Uterus (tissue), 4 donors: ENCODE results near the gene MAGED4. TPM values are rescaled to one million over a fixed set of nuclear protein-coding genes. Genes with fewer than 3 reads are reported as not detected.
"Not testable (repeated sequence)": the region's sequence is repeated elsewhere in the genome, so short reads cannot be mapped to it uniquely, and the experiment has no call there.

Experiments
- DNase-seq, 2 donors: peaks; one replicate each; pipeline ENCODE4 v3.0.0-alpha.2; 2019 to 2020
- H3K27ac ChIP-seq, 2 donors: fragments of 200-600 bp; sonication (generic); 1 replicate in 1 of 2; 2 replicates in 1 of 2; pipeline ENCODE4 v1.5.1; 2016 to 2018
- H3K27me3 ChIP-seq, 2 donors: fragments of 200-600 bp; sonication (generic); one replicate each; pipeline ENCODE4 v1.5.1; 2018 to 2019; ENCODE audit warnings: control low read depth in 1 of 2
- H3K36me3 ChIP-seq, 2 donors: fragments of 200-600 bp; sonication (generic); one replicate each; pipeline ENCODE4 v1.5.1; 2019; ENCODE audit warnings: control low read depth in 1 of 2
- H3K4me1 ChIP-seq, 2 donors: fragments of 200-600 bp; sonication (generic); one replicate each; pipeline ENCODE4 v1.5.1; 2018 to 2019; ENCODE audit warnings: control low read depth in 1 of 2
- H3K4me3 ChIP-seq, 2 donors: fragments of 200-600 bp; sonication (generic); 1 replicate in 1 of 2; 2 replicates in 1 of 2; pipeline ENCODE4 v1.5.1; 2018 to 2019; ENCODE audit warnings: mild to moderate bottlenecking in 1 of 2
- H3K9me3 ChIP-seq, 2 donors: fragments of 200-600 bp; sonication (generic); one replicate each; pipeline ENCODE4 v1.5.1; 2019; ENCODE audit warnings: control low read depth in 1 of 2
- CTCF ChIP-seq, 4 experiments: fragments of 200-600 bp in 2 of 4; fragments of 450-650 bp in 2 of 4; sonication (generic) in 2 of 4; IDR thresholded peaks; one replicate each; pipeline ENCODE4 v1.5.1; 2016 to 2019; ENCODE audit warnings: antibody characterized with exemption in 4 of 4, mild to moderate bottlenecking in 2 of 4, moderate library complexity in 1 of 4
- POLR2A ChIP-seq, 2 donors: fragments of 450-650 bp; IDR thresholded peaks; one replicate each; pipeline ENCODE4 v1.6.1; 2016; ENCODE audit warnings: antibody characterized with exemption in 2 of 2, mild to moderate bottlenecking in 1 of 2, moderate library complexity in 1 of 2
- intact Hi-C: fragments of 100-400 bp; cut with DNase I; formaldehyde crosslinking; loops from one replicate; pipeline ENCODE4 v1.15.1; 2023; ENCODE audit warnings: low total_unique reads
- total RNA-seq, 4 donors: library from RNA; depleted of rRNA in 3 of 4; stranded (reverse); fragments of >200 nt in 3 of 4; gene quantifications; one replicate each; pipeline versions ENCODE4 v1.1.0 to v1.2.4, GENCODE V29; 2014 to 2023
- donor health status: DM: yes; HTN: yes; CAD: no.

MAGED4 gene
- total RNA-seq, 4 donors from 2014 or later: 1.3 to 53.3 (median 12.3) TPM

- H3K27ac ChIP-seq: no peak overlapping the region
- H3K4me1 ChIP-seq: no peaks in the 10 kb centered on the region
- H3K4me3 ChIP-seq: no peak overlapping the region
- H3K36me3 ChIP-seq: no peaks in the 10 kb centered on the region
- DNase-seq: no peak
- TF ChIP-seq CTCF (IDR thresholded peaks at IDR 0.05) (no peak), POLR2A (IDR thresholded peaks at IDR 0.05) (no peak)
- intact Hi-C loops: no loop called here
- H3K27me3 ChIP-seq: no peaks in the 10 kb centered on the region
- no peaks in the 10 kb centered on the region for H3K9me3 ChIP-seq
These were observed 17.8 kb upstream of the MAGED4 start for GRCh38 chrX:52166840-52167239.

DNA sequence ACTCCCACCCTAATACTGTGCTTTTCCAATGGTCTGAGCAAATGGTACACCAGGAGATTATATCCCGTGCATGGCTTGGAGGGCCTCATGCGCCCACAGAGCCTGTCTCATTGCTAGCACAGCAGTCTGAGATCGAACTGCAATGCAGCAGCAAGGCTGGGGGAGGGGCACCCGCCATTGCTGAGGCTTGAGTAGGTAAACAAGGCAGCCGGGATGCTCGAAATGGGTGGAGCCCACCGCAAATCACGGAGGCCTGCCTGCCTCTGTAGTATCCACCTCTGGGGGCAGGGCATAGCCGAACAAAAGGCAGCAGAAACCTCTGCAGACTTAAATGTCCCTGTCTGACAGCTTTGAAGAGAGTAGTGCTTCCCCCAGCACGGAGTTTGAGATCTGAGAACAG lies 13.6 kb upstream of the MAGED4 start:
- H3K4me1 ChIP-seq, intact Hi-C loops, H3K9me3 ChIP-seq, H3K4me3 ChIP-seq, DNase-seq, H3K27me3 ChIP-seq, H3K36me3 ChIP-seq, H3K27ac ChIP-seq: not testable (repeated sequence)

DNA sequence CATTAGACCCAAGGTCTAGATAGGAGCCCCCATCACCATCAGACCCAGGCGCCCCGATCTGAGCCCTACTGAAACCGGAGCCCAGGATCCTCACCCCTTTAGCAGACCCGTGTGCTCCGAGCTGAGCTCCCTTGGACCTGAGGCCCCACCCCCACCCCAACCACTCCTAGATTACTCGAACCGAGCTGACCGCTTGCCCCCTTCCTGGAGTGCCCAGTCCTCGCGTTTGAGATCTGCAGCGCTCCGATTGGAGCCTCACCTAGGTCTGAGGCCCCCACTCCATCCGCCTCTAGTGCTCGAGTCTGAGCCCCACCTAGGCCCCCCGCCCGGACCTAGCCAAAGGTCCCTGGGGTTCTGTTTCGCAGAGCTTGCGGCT lies 378 bp downstream of the MAGED4 start:
- DNase-seq, H3K9me3 ChIP-seq, H3K4me1 ChIP-seq, intact Hi-C loops, H3K36me3 ChIP-seq, H3K4me3 ChIP-seq, H3K27me3 ChIP-seq, H3K27ac ChIP-seq: not testable (repeated sequence)

GRCh38 chrX:52211405-52211804 lies 26.7 kb downstream of the MAGED4 start:
- DNase-seq, intact Hi-C loops, H3K27ac ChIP-seq, H3K36me3 ChIP-seq, H3K9me3 ChIP-seq, H3K4me1 ChIP-seq, H3K27me3 ChIP-seq, H3K4me3 ChIP-seq: not testable (repeated sequence)

DNA sequence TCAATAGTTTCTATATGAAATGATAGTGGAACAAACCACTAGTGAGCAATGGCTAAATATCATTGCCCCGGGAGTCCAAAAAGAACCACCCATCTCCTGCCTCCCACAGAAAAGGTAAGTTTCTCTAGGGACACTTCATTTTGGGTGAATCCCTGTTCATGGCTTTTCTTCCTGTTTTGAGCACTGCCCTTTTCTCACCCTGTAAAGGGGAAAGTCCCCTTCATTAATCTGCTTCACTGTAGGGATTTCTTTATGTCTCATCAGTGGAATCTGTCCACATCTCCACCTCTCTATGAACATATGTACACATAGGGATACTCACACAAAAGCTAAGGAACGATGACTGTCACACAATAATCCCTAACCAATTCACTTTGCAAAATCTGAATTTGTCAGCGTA lies 28.6 kb downstream of the MAGED4 start:
- Histone ChIP-seq H3K4me1 (no peaks in the 10 kb centered on the region), H3K4me3 (no peak overlapping the region), H3K9me3 (no peaks in the 10 kb centered on the region), H3K27ac (no peak overlapping the region), H3K36me3 (no peaks in the 10 kb centered on the region), H3K27me3 (no peaks in the 10 kb centered on the region)
- no peak for DNase-seq
- no peak for TF ChIP-seq CTCF (IDR thresholded peaks at IDR 0.05)
- no peak for TF ChIP-seq POLR2A (IDR thresholded peaks at IDR 0.05)
- intact Hi-C loops: no loop called here

- DNase-seq: no peak
- intact Hi-C loops: no loop called here
- TF ChIP-seq POLR2A (IDR thresholded peaks at IDR 0.05) (no peak), CTCF (IDR thresholded peaks at IDR 0.05) (no peak)
These were observed 31.9 kb downstream of the MAGED4 start for GRCh38 chrX:52216541-52216940.

GRCh38 chrX:52217494-52218160 lies 32.9 kb downstream of the MAGED4 start:
- Histone ChIP-seq H3K36me3 (no peaks in the 10 kb centered on the region), H3K4me3 (no peak overlapping the region), H3K27ac (no peak overlapping the region), H3K9me3 (no peaks in the 10 kb centered on the region), H3K4me1 (no peaks in the 10 kb centered on the region), H3K27me3 (no peaks in the 10 kb centered on the region)
- TF ChIP-seq POLR2A (IDR thresholded peaks at IDR 0.05) (no peak), CTCF (IDR thresholded peaks at IDR 0.05) (no peak)
- DNase-seq: no peak
- intact Hi-C loops: no loop called here

More at GRCh38 chrX:52216541-52216940, 31.9 kb downstream of the MAGED4 start:
- Histone ChIP-seq H3K4me3 (no peak overlapping the region), H3K27ac (no peak overlapping the region), H3K27me3 (no peaks in the 10 kb centered on the region), H3K36me3 (no peaks in the 10 kb centered on the region), H3K9me3 (no peaks in the 10 kb centered on the region), H3K4me1 (no peaks in the 10 kb centered on the region)
